Esophagus squamous epithelium (tissue), 4 donors: ENCODE measurements around the gene IKZF5.

Experiments
- CTCF ChIP-seq, 6 experiments: fragments of 450-650 bp in 4 of 6; fragments of 200-600 bp in 2 of 6; sonication (generic) in 2 of 6; IDR thresholded peaks; one replicate each; pipeline ENCODE4 v1.5.1; 2016 to 2019; ENCODE audit warnings: antibody characterized with exemption in 6 of 6, mild to moderate bottlenecking in 4 of 6, moderate library complexity in 4 of 6
- POLR2A ChIP-seq, 4 donors: fragments of 450-650 bp; IDR thresholded peaks; one replicate each; pipeline ENCODE4 v1.6.1; 2017; ENCODE audit warnings: antibody characterized with exemption in 4 of 4, mild to moderate bottlenecking in 4 of 4, moderate library complexity in 3 of 4

GRCh38 chr10:122954731-122955050 is 53.9 kb downstream of the IKZF5 start:
- TF ChIP-seq CTCF (IDR thresholded peaks at IDR 0.05) (no peak), POLR2A (IDR thresholded peaks at IDR 0.05) (no peak)
